Measurements from ENCODE around the gene THPO. TPM values are rescaled to one million over a fixed set of nuclear protein-coding genes. Genes with fewer than 3 reads are reported as not detected.

THPO gene
- total RNA-seq, 1 donor from 2014 or later: 0.98 TPM

DNA sequence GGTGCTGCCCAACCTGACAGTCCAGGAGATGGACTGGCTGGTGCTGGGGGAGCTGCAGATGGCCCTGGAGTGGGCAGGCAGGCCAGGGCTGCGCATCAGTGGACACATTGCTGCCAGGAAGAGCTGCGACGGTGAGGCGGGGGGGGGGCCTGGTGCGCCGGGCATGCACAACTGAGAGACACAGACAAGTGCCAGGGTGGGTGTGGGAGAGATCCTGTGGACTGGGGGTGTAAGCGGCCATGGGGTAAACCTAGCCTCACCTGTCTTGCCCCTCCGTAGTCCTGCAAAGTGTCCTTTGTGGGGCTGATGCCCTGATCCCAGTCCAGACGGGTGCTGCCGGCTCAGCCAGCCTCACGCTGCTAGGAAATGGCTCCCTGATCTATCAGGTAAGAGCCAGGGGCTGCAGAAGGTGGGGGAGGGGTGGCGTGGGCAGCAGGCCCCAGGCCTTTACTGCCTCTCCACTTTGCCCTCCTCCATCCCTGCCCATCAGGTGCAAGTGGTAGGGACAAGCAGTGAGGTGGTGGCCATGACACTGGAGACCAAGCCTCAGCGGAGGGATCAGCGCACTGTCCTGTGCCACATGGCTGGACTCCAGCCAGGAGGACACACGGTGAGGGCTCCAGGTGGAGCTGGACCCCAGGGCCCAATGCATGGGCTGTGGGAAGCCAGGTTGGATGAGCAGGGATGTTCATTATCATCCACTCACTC lies 5.2 kb upstream of the THPO start:
- Mint-ChIP-seq H3K27ac (ENCODE audit: unreplicated experiment) (no peak overlapping the region), H3K36me3 (ENCODE audit: low read depth) (no peaks in the 10 kb centered on the region), H3K4me3 (no peak overlapping the region), H3K4me1 (peaks cover 10% of the 10 kb centered on the region), H3K9me3 (no peaks in the 10 kb centered on the region), H3K27me3 (ENCODE audit: low read depth) (peaks cover 46% of the 10 kb centered on the region)
- DNase-seq (ENCODE audit: low read depth, low spot score): no peak
- no peak for TF ChIP-seq CTCF (conservative IDR thresholded peaks at IDR 0.05)

DNA sequence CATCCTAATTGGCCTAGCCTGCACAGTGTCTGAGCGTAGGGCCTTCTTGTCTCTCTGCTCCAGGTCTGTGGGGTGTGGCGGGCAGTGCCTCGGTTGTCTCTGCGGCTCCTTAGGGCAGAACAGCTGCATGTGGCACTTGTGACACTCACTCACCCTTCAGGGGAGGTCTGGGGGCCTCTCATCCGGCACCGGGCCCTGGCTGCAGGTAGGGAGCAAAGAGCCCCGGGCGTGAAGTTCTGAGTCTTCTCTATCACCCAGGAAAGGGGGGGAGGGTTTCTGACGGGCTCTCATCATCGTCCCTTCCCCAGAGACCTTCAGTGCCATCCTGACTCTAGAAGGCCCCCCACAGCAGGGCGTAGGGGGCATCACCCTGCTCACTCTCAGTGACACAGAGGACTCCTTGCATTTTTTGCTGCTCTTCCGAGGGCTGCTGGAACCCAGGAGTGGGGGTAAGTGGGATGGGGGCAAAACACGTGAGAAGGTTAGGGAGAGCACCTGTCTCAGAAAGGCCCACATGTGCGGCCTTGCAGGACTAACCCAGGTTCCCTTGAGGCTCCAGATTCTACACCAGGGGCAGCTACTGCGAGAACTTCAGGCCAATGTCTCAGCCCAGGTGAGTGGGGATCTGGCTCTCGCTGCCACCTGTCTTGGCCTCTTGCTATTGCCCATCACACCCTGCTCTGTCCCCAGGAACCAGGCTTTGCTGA lies 4.5 kb upstream of the THPO start:
- DNase-seq (ENCODE audit: low read depth, low spot score): no peak
- peaks cover 16% of the 10 kb centered on the region for H3K4me1 Mint-ChIP-seq
- no peak for TF ChIP-seq CTCF (conservative IDR thresholded peaks at IDR 0.05)
- H3K27ac Mint-ChIP-seq (ENCODE audit: unreplicated experiment): no peak overlapping the region
- H3K27me3 Mint-ChIP-seq (ENCODE audit: low read depth): peaks cover 52% of the 10 kb centered on the region
- H3K9me3 Mint-ChIP-seq: no peaks in the 10 kb centered on the region
- H3K4me3 Mint-ChIP-seq: peak overlapping the region; percentile 27
- no peaks in the 10 kb centered on the region for H3K36me3 Mint-ChIP-seq (ENCODE audit: low read depth)

GRCh38 chr3:184381261-184382224 lies 3.5 kb upstream of the THPO start:
- Mint-ChIP-seq H3K4me3 (peak overlapping the region; percentile 73), H3K4me1 (peaks cover 17% of the 10 kb centered on the region), H3K27me3 (ENCODE audit: low read depth) (peaks cover 59% of the 10 kb centered on the region), H3K27ac (ENCODE audit: unreplicated experiment) (no peak overlapping the region), H3K36me3 (ENCODE audit: low read depth) (no peaks in the 10 kb centered on the region), H3K9me3 (no peaks in the 10 kb centered on the region)
- no peak for DNase-seq (ENCODE audit: low read depth, low spot score)
- TF ChIP-seq CTCF (conservative IDR thresholded peaks at IDR 0.05): no peak

GRCh38 chr3:184380627-184381260 lies 2.7 kb upstream of the THPO start:
- Mint-ChIP-seq H3K4me1 (peaks cover 17% of the 10 kb centered on the region), H3K4me3 (peak overlapping the region; percentile 73), H3K27ac (ENCODE audit: unreplicated experiment) (no peak overlapping the region), H3K36me3 (ENCODE audit: low read depth) (no peaks in the 10 kb centered on the region), H3K9me3 (no peaks in the 10 kb centered on the region), H3K27me3 (ENCODE audit: low read depth) (peaks cover 65% of the 10 kb centered on the region)
- DNase-seq (ENCODE audit: low read depth, low spot score): no peak
- no peak for TF ChIP-seq CTCF (conservative IDR thresholded peaks at IDR 0.05)

DNA sequence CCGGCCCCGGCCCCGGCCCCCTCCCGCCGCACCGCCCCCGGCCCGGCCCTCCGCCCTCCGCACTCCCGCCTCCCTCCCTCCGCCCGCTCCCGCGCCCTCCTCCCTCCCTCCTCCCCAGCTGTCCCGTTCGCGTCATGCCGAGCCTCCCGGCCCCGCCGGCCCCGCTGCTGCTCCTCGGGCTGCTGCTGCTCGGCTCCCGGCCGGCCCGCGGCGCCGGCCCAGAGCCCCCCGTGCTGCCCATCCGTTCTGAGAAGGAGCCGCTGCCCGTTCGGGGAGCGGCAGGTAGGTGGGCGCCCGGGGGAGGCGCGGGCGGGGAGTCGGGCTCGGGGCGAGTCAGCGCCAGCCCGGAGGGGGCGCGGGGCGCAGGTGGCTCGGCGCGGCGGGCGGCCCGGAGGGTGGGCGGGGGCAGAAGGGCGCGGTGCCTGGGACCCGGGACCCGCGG lies 2.2 kb upstream of the THPO start:
- Mint-ChIP-seq H3K4me1 (peaks cover 17% of the 10 kb centered on the region), H3K36me3 (ENCODE audit: low read depth) (no peaks in the 10 kb centered on the region), H3K27ac (ENCODE audit: unreplicated experiment) (no peak overlapping the region), H3K4me3 (no peak overlapping the region), H3K9me3 (no peaks in the 10 kb centered on the region), H3K27me3 (ENCODE audit: low read depth) (peaks cover 71% of the 10 kb centered on the region)
- peak; percentile 43 for DNase-seq (ENCODE audit: low read depth, low spot score)
- no peak for TF ChIP-seq CTCF (conservative IDR thresholded peaks at IDR 0.05)
